Measurements from ENCODE around the gene RNF181. TPM values are rescaled to one million over a fixed set of nuclear protein-coding genes. Genes with fewer than 3 reads are reported as not detected.
A peak's percentile ranks its signal among the peaks of the same experiment; 100 is the strongest.
"Not testable (repeated sequence)": the region's sequence is repeated elsewhere in the genome, so short reads cannot be mapped to it uniquely, and the experiment has no call there.

RNF181 gene
- total RNA-seq, 1 donor from 2014 or later, result 74.5 TPM

DNA sequence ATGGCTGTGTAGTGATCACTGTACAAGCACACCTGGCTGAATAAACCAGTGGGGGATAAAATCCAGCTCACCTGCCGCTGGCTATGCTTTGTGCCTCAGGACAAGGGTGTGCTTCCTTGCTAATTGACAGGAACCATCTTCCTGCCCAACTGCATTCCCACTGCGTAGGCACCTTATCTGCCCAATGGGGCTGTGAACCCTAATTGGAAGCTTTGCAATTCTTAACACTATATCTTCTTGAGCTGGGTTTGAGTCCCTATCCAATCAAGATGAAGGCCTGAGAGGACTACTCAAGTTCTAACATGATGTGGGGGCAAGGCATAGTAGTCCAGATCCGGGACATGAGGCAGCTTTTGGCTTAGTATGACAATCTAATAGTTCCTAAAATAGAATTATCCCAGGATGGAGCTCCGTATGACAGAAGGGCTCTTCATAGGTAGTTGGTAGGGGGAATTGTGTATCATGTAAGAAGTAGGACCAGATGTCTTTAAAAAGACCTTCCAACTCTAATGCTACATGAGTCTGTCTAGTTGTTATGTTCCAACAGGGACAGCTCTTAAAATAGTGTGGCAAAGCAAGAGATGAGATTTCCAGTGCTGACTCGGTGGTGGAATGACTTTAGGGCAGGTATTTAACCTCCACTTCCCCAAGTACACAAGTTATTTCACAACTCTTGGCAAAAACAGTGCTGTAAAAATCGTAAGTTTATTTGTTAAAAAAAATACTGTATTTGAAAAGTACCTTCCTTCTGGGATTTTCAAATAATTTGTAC, 9.2 kb downstream of the RNF181 start:
- intact Hi-C loops (cut with DNase I), result no loop called here

DNA sequence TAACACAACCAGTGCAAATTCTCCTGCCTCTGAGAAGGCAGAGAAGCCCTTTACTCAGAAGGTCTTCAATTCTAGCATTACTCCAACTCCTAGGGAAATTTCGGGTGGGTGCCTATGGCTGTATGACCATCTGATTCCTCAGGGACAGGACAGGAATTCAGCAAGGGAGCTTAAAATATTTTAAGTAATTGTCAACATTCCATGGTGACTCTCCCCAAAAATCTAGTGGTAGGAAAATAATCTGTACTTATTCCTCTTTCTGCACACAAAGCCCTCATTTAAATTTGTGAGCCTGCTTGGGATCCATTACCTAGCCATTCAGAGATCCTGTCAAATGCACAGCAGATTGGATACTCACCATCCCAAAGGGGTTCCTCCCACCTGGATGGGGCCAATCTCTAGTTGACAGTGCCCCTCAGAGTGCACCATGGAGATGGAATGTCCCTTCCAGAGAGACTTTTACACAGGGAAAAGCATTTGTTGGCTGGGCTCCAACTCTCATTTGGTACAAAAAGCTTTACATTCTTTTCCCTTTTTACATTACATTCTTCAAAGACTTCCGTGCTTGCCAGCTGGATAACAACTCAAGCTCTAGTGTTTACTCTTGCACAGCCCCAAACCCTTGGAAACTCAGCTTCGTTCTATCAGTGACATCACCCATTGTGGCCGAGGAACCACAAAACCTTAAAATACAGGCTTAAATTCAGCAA, 10.0 kb downstream of the RNF181 start:
- ATAC-seq (ENCODE audit: poor library complexity) (no peak), DNase-seq (no peak)
- intact Hi-C loops (cut with DNase I), result no loop called here

More for the DNA sequence above, 9.2 kb downstream of the RNF181 start:
- no peak for DNase-seq
- ATAC-seq (ENCODE audit: poor library complexity), result no peak

DNA sequence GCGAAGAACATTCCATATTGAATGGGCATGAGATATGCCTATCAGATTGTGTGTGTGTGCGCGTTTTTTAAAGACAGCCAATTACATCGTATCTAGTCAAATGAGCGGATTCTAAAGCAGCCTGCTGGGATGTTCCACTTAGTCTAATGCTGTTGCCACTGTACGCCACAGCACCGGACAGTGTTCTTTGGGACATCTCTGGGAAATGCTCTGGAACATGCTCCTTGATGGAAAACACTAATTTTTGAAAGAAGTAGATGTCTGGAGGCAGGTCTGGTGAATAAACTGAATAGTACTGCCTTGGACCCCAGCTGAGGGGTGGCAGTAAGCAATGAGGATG, 10.5 kb downstream of the RNF181 start:
- ATAC-seq (ENCODE audit: poor library complexity), result no peak
- intact Hi-C loops (cut with DNase I), result no loop called here

DNA sequence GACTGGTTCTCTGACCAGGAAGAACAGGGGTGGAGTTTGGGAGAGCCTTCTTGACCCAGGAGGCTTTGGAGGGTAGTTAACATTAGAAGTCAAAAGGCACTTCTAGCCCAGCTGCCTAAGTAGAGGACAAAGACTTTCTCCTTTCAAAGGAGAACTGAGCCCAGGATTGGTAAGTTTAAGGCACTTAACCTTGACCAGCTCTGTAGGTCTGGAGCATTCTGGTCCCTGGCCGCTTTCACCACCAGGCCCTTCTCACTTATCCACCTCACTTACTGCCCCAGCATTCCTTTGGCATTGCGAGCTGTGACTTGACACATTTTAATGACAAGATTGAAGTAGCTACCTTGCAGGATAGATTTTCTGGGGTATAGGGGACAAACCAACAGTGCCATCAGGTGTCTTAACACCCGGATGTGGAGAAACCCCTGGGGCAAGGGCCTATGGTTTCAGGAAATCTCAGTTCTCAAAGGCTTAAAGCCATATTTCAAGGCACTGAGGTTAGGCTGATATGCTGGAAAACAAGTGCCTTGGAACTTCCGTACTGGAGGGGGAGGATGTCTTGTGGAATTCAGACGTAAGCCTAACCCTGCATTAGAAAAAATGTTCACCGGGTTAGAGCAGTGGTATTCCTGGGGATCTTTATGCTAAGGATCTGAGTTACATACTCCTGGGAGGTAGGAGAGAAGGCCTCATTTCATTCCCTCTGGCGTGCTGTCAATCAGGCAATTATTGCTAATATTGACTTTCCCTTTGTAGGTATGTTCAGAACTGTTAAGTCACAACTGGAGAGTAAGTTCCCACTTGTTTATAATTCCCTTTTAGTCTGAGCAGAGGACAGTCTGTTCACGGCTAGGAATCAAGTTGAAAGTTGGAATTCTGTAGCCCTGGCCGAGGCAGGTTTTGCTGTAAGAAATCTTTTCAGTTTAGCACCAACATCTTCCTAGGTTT, 12.0 kb downstream of the RNF181 start:
- DNase-seq (no peak), ATAC-seq (ENCODE audit: poor library complexity) (no peak)
- intact Hi-C loops (cut with DNase I), result no loop called here

More for the DNA sequence above, 10.5 kb downstream of the RNF181 start:
- no peak for DNase-seq

DNA sequence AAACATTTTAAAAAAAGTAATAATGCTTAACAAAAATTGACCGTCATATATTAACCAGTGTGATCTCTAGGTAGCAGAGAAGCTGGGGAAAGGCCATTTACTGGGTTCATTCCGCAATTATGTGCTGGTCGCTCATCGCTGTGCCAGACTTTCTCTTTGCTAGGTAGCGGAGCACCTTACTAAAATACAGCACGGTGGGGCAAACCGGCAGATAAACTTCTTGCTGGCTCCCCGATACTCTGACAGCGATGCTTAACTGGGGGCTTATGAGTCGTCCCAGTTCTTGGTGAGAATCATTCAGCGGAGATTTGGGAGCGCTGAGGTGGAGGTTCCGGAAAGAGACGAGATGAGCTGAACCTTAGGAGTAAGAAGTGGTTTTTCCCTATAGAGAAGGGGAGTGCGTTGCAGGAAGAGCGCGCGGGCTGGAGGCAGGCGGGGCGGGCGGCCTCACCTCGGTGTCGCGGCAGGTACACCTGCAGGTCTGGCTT, 15.7 kb downstream of the RNF181 start:
- DNase-seq (no peak), ATAC-seq (ENCODE audit: poor library complexity) (peak; percentile 3)
- intact Hi-C loops (cut with DNase I), result no loop called here

DNA sequence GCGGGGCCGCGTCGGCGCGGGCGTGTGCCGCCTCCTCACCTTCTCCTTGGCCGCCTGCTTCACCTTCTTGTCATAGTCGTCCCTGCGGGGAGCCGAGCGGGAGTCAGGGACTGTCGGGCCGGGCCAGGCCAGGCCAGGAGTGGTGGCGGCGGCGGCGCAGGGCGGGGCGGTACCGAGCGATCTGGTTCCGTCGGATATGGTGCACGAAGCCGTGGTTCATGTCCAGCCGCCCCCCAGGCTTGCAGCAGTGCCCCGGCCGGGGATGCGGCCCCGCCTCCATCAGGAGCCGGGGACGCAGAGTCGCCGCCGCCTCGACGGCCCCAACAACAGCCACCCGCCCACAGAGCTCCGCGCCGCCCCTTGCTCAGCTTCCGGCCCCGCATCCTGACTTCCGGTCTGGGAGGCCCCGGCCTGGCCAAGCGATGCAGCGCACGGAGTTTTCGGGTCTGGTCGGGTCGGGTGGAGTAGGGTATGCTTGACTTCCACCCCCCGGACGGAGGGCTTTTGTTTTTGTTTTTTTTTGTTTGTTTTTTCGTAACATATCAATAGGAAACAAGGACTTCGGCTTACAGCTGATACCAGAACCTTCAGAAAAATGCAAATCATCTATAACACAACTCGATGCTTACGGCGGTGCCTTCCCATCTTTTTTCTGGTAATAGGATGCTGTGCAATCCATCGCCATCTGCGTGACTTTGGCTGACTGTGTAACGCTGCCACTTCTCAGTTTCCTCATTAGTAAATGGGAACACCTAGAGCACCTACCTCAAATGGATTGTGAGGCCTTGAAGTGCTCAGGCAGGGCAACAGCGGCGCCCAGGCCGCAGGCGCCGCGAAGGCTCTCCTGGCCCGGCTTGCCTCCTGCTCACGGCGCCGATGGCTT, 16.4 kb downstream of the RNF181 start, which contains the start of gene C2orf68:
TSS of gene C2orf68 (minus strand) at position 362 of the 883 bp plus-strand sequence. CDS start at position 280, 82 bp downstream.
- peak; percentile 95 for DNase-seq
- intact Hi-C loops (cut with DNase I), result no loop called here
- ATAC-seq (ENCODE audit: poor library complexity), result peak; percentile 86

DNA sequence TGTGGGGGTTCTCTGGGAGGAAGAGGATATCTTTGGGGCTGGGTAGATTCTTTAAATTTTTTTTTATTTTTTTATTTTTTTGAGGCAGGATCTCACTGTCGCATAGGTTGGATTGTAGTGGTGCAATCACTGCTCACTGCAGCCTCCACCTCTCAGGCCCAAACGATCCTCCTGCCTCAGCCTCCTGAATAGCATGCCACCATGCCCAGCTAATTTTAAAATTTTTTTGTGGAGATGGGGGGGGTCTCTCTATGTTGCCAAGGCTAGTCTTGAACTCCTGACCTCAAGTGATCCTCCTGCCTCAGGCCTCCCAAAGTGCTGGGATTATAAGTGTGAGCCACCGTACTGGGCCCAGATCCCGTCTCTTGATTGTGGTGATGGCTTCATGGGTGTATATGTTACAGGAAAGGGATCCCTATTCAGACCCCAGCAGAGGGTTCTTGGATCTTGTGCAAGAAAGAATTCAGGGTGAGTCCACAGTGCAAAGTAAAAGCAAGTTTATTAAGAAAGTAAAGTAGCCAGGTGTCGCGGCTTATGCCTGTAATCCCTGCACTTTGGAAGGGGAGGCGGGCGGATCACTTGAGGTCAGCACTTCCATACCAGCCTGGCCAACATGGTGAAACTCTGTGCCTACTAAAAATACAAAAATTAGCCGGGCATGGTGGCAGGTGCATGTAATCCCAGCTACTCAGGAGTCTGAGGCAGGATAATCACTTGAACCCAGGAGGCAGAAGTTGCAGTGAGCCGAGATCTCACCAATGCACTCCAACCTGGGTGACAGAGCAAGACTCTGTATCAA, 18.4 kb downstream of the RNF181 start:
- DNase-seq (no peak), ATAC-seq (ENCODE audit: poor library complexity) (no peak)
- intact Hi-C loops (cut with DNase I), result no loop called here

DNA sequence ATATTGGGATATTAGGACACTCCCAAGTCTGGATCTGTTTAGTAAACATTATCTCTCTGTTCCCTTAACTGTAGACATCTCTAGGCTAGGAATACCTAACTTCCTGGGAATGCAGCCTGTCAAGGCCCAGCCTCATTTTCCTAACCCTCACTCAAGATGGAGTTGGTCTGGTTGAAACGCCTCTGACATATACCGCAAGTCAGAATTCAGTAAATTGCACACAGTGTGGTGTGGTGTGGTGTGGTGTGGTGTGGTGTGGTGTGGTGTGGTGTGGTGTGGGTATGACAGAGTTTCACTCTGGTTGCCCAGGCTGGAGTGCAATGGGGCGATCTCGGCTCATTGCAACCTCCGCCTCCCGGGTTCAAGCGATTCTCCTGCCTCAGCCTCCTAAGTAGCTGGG, 19.2 kb downstream of the RNF181 start:
- DNase-seq; ATAC-seq (ENCODE audit: poor library complexity); intact Hi-C loops (cut with DNase I): not testable (repeated sequence)

DNA sequence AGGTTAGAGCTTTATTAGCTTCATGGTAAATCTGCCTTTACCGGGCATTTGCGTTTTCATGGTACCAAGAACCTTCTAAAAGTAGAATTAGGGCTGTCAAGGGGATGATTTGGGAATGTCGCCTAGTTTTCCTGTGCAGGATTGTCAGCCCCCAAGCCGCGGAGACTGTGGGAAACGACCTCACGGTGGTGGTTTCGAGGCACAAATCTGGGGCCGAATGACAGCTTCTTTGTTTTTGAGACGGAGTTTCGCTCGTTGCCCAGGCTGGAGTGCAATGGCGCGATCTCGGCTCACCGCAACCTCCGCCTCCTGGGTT, 19.8 kb downstream of the RNF181 start:
- intact Hi-C loops (cut with DNase I), result no loop called here
- ATAC-seq (ENCODE audit: poor library complexity), result no peak
- DNase-seq, result no peak

DNA sequence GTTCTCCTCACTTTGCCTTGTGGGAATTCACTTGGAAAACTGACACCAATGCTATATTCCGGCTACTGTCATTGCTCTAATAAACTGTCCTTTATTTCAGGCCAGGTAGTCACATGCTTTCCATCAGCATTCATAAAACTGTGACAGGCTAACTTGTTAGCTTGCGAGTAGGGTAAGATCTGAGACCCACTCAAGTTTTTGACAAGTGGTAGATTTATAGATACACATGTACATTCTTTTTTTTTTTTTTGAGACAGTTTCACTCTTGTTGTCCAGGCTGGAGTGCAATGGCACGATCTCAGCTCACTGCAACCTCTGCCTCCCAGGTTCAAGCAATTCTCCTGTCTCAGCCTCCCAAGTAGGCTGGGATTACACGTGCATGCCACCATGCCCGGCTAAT, 22.2 kb downstream of the RNF181 start:
- ATAC-seq (ENCODE audit: poor library complexity); DNase-seq; intact Hi-C loops (cut with DNase I): not testable (repeated sequence)

DNA sequence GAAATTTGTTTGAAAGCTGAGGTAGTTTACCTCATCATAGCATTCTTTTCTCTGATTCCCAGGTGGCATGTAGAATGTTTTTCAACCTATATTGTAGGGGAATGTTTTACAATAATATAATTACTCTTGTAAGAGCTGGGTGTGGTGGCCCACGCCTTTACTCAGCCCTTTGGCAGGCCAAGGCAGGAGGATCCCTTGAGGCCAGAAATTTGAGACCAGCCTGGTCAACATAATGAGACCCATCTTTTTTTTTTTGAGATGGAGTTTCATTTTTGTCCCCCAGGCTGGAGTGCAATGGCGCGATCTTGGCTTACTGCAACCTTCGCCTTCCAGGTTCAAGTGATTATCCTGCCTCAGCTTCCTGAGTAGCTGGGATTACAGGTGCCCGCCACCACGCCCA, 24.1 kb downstream of the RNF181 start:
- intact Hi-C loops (cut with DNase I), result no loop called here
- DNase-seq, result no peak
- ATAC-seq (ENCODE audit: poor library complexity), result no peak

DNA sequence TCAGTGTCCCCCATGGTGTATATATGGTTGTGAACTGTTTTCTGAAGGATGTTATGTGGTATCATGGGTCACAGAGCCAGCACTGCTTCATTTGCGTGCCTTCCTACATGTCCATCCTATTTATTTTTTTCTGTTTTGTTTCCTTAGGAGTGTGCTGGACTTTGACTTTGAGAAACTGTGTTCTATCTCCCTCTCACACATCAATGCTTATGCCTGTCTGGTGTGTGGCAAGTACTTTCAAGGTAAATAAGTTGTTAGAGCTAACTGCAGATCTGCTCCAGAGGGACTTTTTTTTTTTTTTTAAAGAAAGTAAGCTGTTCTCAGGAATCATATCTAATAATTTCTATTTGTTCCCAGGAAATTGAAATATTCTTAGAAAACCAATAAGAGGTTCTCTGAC, 25.8 kb downstream of the RNF181 start:
- intact Hi-C loops (cut with DNase I), result no loop called here
- DNase-seq, result no peak
- ATAC-seq (ENCODE audit: poor library complexity), result no peak

DNA sequence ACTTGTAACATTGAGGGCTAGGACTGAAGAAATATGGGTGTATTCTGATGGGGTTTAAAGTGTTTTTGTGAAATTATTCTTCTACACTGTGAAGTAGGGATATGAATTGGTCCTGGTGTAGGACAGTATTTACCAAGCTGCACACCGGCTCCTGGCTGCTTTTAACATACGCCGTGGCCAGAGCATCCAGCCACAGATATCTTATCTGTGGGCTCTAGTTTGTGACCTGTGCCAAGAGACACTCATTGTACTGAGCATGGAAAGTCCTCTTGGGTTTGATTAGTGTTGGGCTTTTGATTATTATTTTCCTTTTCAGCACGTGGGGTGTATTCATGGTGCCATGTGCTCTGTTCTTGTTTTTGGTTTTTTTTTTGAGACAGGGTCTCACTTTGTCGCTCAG, 28.4 kb downstream of the RNF181 start:
- intact Hi-C loops (cut with DNase I), result no loop called here
- ATAC-seq (ENCODE audit: poor library complexity) (peak; percentile 85), DNase-seq (no peak)

DNA sequence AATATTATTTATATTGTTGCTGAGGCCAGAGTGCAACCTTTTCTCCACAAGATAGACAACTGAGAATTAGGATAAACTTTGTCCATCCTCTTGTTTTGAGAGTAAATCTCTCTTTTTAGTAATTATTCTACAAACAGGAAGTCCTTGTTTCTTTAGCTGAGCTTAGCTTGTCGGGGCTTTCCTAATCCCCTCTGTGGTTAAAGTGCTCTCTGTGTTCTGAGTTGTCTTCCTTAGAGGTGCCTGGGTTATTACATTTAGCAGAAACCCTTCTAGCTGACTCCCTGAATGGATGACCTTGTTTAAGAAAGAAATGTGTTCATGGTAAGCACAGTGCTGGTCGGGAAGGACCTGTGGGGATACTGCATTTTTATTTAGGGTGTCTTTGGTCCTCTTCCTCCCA, 33.1 kb downstream of the RNF181 start:
- DNase-seq, result no peak
- intact Hi-C loops (cut with DNase I), result no loop called here
- ATAC-seq (ENCODE audit: poor library complexity), result no peak

DNA sequence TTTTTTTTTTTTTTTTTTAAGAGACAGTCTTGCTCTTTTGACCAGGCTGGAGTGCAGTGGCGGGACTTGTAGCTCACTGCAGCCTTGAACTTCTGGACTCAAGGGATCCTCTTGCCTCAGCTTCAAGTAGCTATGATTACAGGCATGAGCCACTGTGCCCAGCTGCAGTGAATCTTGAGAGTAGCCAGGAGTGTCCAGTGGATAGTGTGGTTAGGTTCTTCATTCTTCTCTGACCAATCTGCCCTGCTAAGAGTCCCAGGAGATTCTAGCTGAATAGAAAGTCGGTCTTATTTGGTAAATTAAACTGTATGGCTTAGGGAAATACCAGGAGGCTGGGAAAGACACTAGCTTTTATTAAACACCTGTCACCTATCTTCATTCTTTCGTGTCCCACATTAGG, 35.8 kb downstream of the RNF181 start:
- ATAC-seq (ENCODE audit: poor library complexity) (no peak), DNase-seq (no peak)
- intact Hi-C loops (cut with DNase I), result no loop called here

DNA sequence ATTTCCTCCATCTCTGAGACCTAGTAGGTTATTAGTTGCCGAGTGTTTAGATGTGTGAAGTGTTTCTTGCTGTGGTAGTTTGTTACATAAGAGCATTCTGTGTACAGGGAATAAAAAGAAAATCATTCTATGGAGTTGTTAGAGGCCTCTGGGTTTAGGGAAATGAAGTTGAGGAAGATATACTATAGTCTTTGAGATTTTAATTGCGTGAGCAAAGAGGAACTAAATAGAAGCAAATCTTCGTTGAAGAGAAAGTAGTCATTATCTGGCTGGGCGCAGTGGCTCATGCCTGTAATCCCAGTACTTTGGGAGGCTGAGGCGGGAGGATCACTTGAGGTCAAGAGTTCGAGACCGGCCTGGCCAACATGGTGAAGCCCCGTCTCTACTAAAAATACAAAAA, 39.5 kb downstream of the RNF181 start:
- DNase-seq (no peak), ATAC-seq (ENCODE audit: poor library complexity) (no peak)
- intact Hi-C loops (cut with DNase I), result loop anchor here (5.0 kb wide), 2 partner anchors 72 to 177 kb away; no protein-coding TSS in a partner anchor

DNA sequence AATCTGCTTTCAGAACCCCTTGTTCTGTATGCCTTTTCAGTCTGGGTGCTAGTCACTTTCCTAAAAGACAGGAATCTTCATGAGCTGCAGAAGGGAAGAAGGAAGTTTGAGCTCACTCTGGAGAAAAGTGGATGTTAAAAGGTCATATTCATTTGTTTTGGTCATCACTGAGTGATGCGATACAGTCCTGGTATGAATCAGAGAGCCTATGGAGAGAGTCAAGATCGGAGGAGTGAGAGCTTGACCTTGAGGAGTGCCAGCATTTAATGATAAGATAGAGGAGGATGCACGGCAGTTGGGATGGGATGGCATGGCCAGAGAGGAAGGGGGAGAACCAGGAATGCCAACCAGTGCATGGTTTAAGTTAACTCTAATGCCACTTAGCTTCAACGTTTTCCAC, 40.1 kb downstream of the RNF181 start:
- intact Hi-C loops (cut with DNase I), result loop anchor here (5.0 kb wide), 2 partner anchors 72 to 177 kb away; no protein-coding TSS in a partner anchor
- ATAC-seq (ENCODE audit: poor library complexity) (no peak), DNase-seq (no peak)

Measured in Right ventricle myocardium superior (tissue), 1 donor.